PC-3 (cell line): Measurements from ENCODE around the gene ARHGAP32. TPM values are rescaled to one million over a fixed set of nuclear protein-coding genes. Genes with fewer than 3 reads are reported as not detected.
A peak's percentile ranks its signal among the peaks of the same experiment; 100 is the strongest.

Experiments
- ATAC-seq: fragments of 200-7000 bp; cut with Tn5 transposase; 2 replicates; pipeline ENCODE4 v1.9.1; 2020; ENCODE audit warnings: mild to moderate bottlenecking, moderate library complexity
- Bru-seq: library from RNA; stranded (reverse); fragments of 400-500 nt; gene quantifications from one replicate; lab custom pipeline; 2021; lab: Mats Ljungman, UMichigan
- BruChase-seq, 2 experiments: library from RNA; stranded (reverse); fragments of 400-500 nt; gene quantifications; one replicate each; lab custom pipeline; 2021; lab: Mats Ljungman, UMichigan
- BruUV-seq: library from RNA; stranded (reverse); fragments of 400-500 nt; replicated peaks from 2 replicates; lab custom pipeline; 2021; lab: Mats Ljungman, UMichigan
- CTCF ChIA-PET: fragments of 300-600 bp; sonication (Branson Sonifier 250); formaldehyde crosslinking; loops from one replicate; lab custom pipeline; 2022; ENCODE audit warnings: antibody characterized with exemption; lab: Charles Lee
- POLR2A ChIA-PET: fragments of 300-600 bp; sonication (Branson Sonifier 250); formaldehyde crosslinking; loops from one replicate; lab custom pipeline; 2022; ENCODE audit warnings: antibody characterized with exemption; ENCODE audit not compliant: unreplicated experiment; lab: Charles Lee
- DNase-seq: peaks from one replicate; pipeline ENCODE4 v3.0.0-alpha.2; 2015
- H2AFZ ChIP-seq: fragments of 300-600 bp; sonication (generic); 2 replicates; pipeline ENCODE4 v1.6.0; 2016; ENCODE audit warnings: antibody characterized with exemption, low read length
- H3F3A ChIP-seq: fragments of 300-600 bp; sonication (generic); one replicate; pipeline ENCODE4 v1.6.0; 2017; ENCODE audit warnings: antibody characterized with exemption, low read length, control low read depth, mild to moderate bottlenecking; ENCODE audit not compliant: unreplicated experiment
- H3K27ac ChIP-seq: fragments of 300-600 bp; sonication (generic); 2 replicates; pipeline ENCODE4 v1.5.1; 2016; ENCODE audit warnings: mild to moderate bottlenecking, low read length
- H3K27me3 ChIP-seq: fragments of 300-600 bp; sonication (generic); 2 replicates; pipeline ENCODE4 v1.6.1; 2016; ENCODE audit warnings: low read length, mixed read lengths
- H3K36me3 ChIP-seq: fragments of 300-600 bp; sonication (generic); 2 replicates; pipeline ENCODE4 v1.6.1; 2016; ENCODE audit warnings: low read depth, mixed run types, low read length, mixed read lengths
- H3K4me1 ChIP-seq: fragments of 300-600 bp; sonication (generic); 2 replicates; pipeline ENCODE4 v1.5.1; 2016; ENCODE audit warnings: low read length; ENCODE audit not compliant: insufficient read depth
- H3K4me2 ChIP-seq: fragments of 300-600 bp; sonication (generic); 2 replicates; pipeline ENCODE4 v1.6.0; 2016; ENCODE audit warnings: low read length
- H3K4me3 ChIP-seq: fragments of 300-600 bp; sonication (generic); 2 replicates; pipeline ENCODE4 v1.5.1; 2016; ENCODE audit warnings: mild to moderate bottlenecking, low read length, mixed read lengths
- H3K79me2 ChIP-seq: fragments of 300-600 bp; sonication (generic); 2 replicates; pipeline ENCODE4 v1.6.1; 2017; ENCODE audit warnings: low read length, mixed read lengths
- H3K9ac ChIP-seq: fragments of 300-600 bp; sonication (generic); 2 replicates; pipeline ENCODE4 v1.6.0; 2016; ENCODE audit warnings: mild to moderate bottlenecking, low read length
- H3K9me2 ChIP-seq: fragments of 300-600 bp; sonication (generic); replicated peaks from 2 replicates; pipeline ENCODE4 v1.6.1; 2016; ENCODE audit warnings: mixed run types, low read length, mixed read lengths
- H3K9me3 ChIP-seq: fragments of 300-600 bp; sonication (generic); 2 replicates; pipeline ENCODE4 v1.6.1; 2016; ENCODE audit warnings: low read length, mixed read lengths
- H4K20me1 ChIP-seq: fragments of 300-600 bp; sonication (generic); 2 replicates; pipeline ENCODE4 v1.6.1; 2016; ENCODE audit warnings: low read length, mixed read lengths
- EZH2 ChIP-seq: fragments of 300-600 bp; sonication (generic); IDR thresholded peaks from one replicate; pipeline ENCODE4 v1.6.1; 2017; ENCODE audit warnings: antibody characterized with exemption, mild to moderate bottlenecking, low read length; ENCODE audit not compliant: unreplicated experiment
- EZH2phosphoT487 ChIP-seq: fragments of 300-600 bp; sonication (generic); IDR thresholded peaks from 2 replicates; pipeline ENCODE4 v1.6.1; 2018; ENCODE audit warnings: mild to moderate bottlenecking, antibody characterized with exemption, low read length, borderline replicate concordance
- intact Hi-C: fragments of 100-400 bp; cut with micrococcal nuclease; formaldehyde crosslinking; loops from 2 replicates; pipeline ENCODE4 v1.9.0; 2023
- long read RNA-seq: library from polyadenylated mRNA; unstranded; transcript quantifications from one replicate; pipeline ENCODE4 v2.0.0, GENCODE V29; 2021; ENCODE audit not compliant: unreplicated experiment
- total RNA-seq: library from RNA; depleted of rRNA; stranded (reverse); fragments of >200 nt; gene quantifications from 2 replicates; pipeline ENCODE4 v1.2.3, GENCODE V29; 2014; rRNA removed
- TF ChIP-seq, protein P1 (sequence below): fragments of 300-600 bp; sonication (generic); conservative IDR thresholded peaks from 2 replicates; pipeline ENCODE4 v1.5.1; 2017; ENCODE audit warnings: antibody characterized with exemption, low read depth, mild to moderate bottlenecking, low read length

The ARHGAP32 gene
- total RNA-seq (12.0 and 13.7 TPM in 2 replicates), Bru-seq, nascent RNA (percentile 73 among the genes with signal in this experiment), BruChase-seq, experiment 1, labeled RNA remaining after a 6-hour chase (percentile 61 among the genes with signal in this experiment), BruChase-seq, experiment 2, labeled RNA remaining after a 2-hour chase (percentile 67 among the genes with signal in this experiment)
- long read RNA-seq, partial matches to known transcripts, result 7 of 23 reads
- long read RNA-seq, other reads (novel, unspliced or antisense), result 16 of 23 reads

DNA sequence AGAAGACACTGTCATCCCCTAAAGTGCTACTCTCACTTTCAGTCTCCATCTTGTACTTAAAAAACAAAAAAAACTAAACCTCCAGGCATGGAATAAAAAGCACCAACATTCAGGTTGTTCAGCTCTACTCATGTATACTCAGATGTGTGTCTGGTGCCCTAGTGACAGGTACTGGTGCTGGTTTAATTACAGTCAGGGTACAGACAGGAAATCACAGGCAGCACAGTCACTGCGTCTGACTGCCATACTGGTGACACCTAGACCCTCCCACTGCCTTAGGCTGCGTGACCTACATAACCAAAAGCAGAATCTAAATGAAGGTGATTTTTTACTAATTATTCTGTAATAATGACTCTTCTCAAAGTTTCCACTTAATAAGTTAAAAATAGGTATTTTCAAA is at the start of gene ARHGAP32:
TSS of gene ARHGAP32 (minus strand) at position 176 of the 400 bp plus-strand sequence. CDS start at position 49, 127 bp downstream.
- H3K9me2 ChIP-seq, result no peaks in the 10 kb centered on the region
- H3K4me2 ChIP-seq, result peak within 1 kb of the TSS; percentile 60
- no peaks in the 10 kb centered on the region for H3K27me3 ChIP-seq
- TF ChIP-seq EZH2phosphoT487, result no peak
- TF ChIP-seq EZH2, result no peak
- TF ChIP-seq, protein P1, sequence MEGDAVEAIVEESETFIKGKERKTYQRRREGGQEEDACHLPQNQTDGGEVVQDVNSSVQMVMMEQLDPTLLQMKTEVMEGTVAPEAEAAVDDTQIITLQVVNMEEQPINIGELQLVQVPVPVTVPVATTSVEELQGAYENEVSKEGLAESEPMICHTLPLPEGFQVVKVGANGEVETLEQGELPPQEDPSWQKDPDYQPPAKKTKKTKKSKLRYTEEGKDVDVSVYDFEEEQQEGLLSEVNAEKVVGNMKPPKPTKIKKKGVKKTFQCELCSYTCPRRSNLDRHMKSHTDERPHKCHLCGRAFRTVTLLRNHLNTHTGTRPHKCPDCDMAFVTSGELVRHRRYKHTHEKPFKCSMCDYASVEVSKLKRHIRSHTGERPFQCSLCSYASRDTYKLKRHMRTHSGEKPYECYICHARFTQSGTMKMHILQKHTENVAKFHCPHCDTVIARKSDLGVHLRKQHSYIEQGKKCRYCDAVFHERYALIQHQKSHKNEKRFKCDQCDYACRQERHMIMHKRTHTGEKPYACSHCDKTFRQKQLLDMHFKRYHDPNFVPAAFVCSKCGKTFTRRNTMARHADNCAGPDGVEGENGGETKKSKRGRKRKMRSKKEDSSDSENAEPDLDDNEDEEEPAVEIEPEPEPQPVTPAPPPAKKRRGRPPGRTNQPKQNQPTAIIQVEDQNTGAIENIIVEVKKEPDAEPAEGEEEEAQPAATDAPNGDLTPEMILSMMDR, result no peak
- peak within 1 kb of the TSS; percentile 26 for H3K27ac ChIP-seq
- H3F3A ChIP-seq, result no peaks in the 10 kb centered on the region
- H3K9ac ChIP-seq, result no peak within 1 kb of the TSS
- peaks cover 28% of the 10 kb centered on the region for H3K4me1 ChIP-seq
- H3K9me3 ChIP-seq, result no peaks in the 10 kb centered on the region
- peak; percentile 33 for DNase-seq
- no peaks in the 10 kb centered on the region for H3K79me2 ChIP-seq
- intact Hi-C loops, result loop anchor here (5.0 kb wide), 1 partner anchor 75 kb away; no protein-coding TSS in a partner anchor
- CTCF ChIA-PET, result no interaction called here
- H2AFZ ChIP-seq, result peak within 1 kb of the TSS; percentile 23; the same call in 1 of the 2 replicates
- H4K20me1 ChIP-seq, result no peaks in the 10 kb centered on the region
- peak within 1 kb of the TSS; percentile 16; the same call in 1 of the 2 replicates for H3K4me3 ChIP-seq
- H3K36me3 ChIP-seq, result no peaks in the 10 kb centered on the region
- POLR2A ChIA-PET, result no interaction called here
- BruUV-seq, result no TSS peak
- ATAC-seq, result peak; percentile 57

GRCh38 chr11:129239207-129239606 is 47.1 kb upstream of the ARHGAP32 start:
- POLR2A ChIA-PET, result no interaction called here
- Histone ChIP-seq H3K9me3 (no peaks in the 10 kb centered on the region), H3K9me2 (no peaks in the 10 kb centered on the region), H4K20me1 (no peaks in the 10 kb centered on the region), H3K4me2 (no peak overlapping the region), H3K4me1 (no peaks in the 10 kb centered on the region), H3K36me3 (no peaks in the 10 kb centered on the region), H3K9ac (no peak overlapping the region), H3K79me2 (0 out of 2 replicates have a peak, but pooled peaks cover 8% of the 10 kb centered on the region), H3K4me3 (no peak overlapping the region), H3F3A (no peaks in the 10 kb centered on the region), H3K27me3 (no peaks in the 10 kb centered on the region), H3K27ac (no peak overlapping the region), H2AFZ (no peak overlapping the region)
- intact Hi-C loops, result no loop called here
- BruUV-seq, result no TSS peak
- CTCF ChIA-PET, result no interaction called here
- DNase-seq (no peak), ATAC-seq (no peak)
- TF ChIP-seq EZH2 (no peak), EZH2phosphoT487 (no peak)
- TF ChIP-seq, protein P1, result no peak
